ENCODE results near the gene IL17REL. TPM values are rescaled to one million over a fixed set of nuclear protein-coding genes. Genes with fewer than 3 reads are reported as not detected.
A peak's percentile ranks its signal among the peaks of the same experiment; 100 is the strongest.

Gene IL17REL
- total RNA-seq, 3 donors from 2014 or later: 0.09 to 0.43 TPM; not detected in 1

DNA sequence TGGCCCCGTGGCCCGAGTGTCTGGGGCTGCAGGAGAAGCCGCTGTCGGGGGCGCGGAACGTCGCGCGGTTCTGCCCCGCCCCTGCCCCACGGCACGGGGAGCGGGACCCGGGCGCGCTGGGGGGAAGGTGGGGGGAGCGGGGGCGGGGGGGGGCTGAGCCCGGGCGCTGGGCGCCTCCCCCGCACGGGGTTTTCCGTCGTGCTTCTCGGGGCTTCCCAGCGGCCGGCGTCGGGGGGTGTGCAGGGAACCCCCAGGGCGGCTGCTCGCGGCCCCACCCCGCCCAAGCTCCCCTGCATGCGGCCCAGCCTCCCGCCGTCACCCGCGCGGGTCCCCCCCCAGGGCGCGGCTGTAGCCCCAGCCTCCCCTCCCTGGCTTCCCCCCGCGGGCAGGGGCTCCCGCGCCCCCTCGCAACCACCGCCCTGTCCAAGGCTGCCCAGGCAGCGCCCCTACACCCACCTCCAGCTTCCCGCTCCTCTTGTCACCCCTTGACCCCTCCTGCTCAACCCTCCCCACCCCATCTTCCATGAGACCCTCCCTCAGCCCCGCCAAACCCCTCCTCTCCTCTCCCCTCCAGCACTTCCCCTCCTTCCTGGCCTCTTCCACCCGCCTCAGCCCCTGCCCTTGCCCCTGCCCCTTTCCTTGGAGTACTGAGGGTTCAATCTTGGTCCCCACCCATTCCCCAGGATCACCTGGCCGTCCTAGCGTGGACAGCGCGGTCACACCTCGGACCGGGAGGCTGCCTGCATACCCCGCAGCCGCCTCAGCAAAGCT is 1.7 kb downstream of the IL17REL start:
- intact Hi-C loops (cut with DNase I, micrococcal nuclease): no loop called here
- ATAC-seq (no peak), DNase-seq (peak in 2 of 3 donors; percentile 25 to 51)
- no peak for TF ChIP-seq CTCF (IDR thresholded peaks at IDR 0.05)
- peaks cover 13% of the 10 kb centered on the region for H3K4me1 ChIP-seq (ENCODE audit: low read depth)
- no peaks in the 10 kb centered on the region for H3K36me3 ChIP-seq (ENCODE audit: low read depth)
- H3K9me3 ChIP-seq: no peaks in the 10 kb centered on the region
- H3K4me3 ChIP-seq: no peak overlapping the region

GRCh38 chr22:50009765-50010675 is 2.5 kb downstream of the IL17REL start:
- no peak for TF ChIP-seq CTCF (IDR thresholded peaks at IDR 0.05)
- H3K36me3 ChIP-seq (ENCODE audit: low read depth): no peaks in the 10 kb centered on the region
- peaks cover 12% of the 10 kb centered on the region for H3K4me1 ChIP-seq (ENCODE audit: low read depth)
- DNase-seq (peak in 2 of 3 donors; percentile 26 to 46), ATAC-seq (no peak)
- no peak overlapping the region for H3K4me3 ChIP-seq
- no peaks in the 10 kb centered on the region for H3K9me3 ChIP-seq
- intact Hi-C loops (cut with DNase I, micrococcal nuclease): no loop called here

- H3K4me3 ChIP-seq: no peak overlapping the region
- H3K4me1 ChIP-seq (ENCODE audit: low read depth): peaks cover 8% of the 10 kb centered on the region
- no peak for TF ChIP-seq CTCF (IDR thresholded peaks at IDR 0.05)
Observed at GRCh38 chr22:50009251-50009650, 3.3 kb downstream of the IL17REL start.

GRCh38 chr22:50008151-50009040 is 4.2 kb downstream of the IL17REL start:
- TF ChIP-seq CTCF (IDR thresholded peaks at IDR 0.05): no peak
- no peak overlapping the region for H3K4me3 ChIP-seq
- ATAC-seq (no peak), DNase-seq (peak in 1 of 3 donors; percentile 30)
- H3K4me1 ChIP-seq (ENCODE audit: low read depth): peaks cover 8% of the 10 kb centered on the region
- H3K9me3 ChIP-seq: no peaks in the 10 kb centered on the region
- H3K36me3 ChIP-seq (ENCODE audit: low read depth): no peaks in the 10 kb centered on the region
- intact Hi-C loops (cut with DNase I, micrococcal nuclease): no loop called here

More at GRCh38 chr22:50009251-50009650, 3.3 kb downstream of the IL17REL start:
- Histone ChIP-seq H3K9me3 (no peaks in the 10 kb centered on the region), H3K36me3 (ENCODE audit: low read depth) (no peaks in the 10 kb centered on the region)
- intact Hi-C loops (cut with DNase I, micrococcal nuclease): no loop called here
- ATAC-seq: no peak
- DNase-seq: no peak

DNA sequence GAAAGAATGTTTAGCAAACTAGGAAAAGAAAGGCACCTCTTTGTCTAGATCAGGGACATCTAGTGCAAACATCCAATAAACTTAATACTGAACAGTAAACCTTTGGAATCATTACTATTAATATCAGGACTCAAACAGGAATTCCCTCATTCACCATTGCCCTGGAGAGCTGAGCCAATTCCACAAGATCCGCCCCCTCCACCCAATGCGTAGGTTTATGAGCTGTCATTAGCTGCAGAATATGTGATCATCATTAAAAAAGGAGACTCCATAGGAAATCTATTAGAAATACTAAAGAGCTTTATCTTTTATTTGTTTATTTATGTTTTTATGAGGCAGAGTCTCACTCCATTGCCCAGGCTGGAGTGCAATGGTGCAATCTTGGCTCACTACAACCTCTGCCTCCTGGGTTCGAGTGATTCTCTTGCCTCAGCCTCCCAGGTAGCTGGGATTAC is 5.5 kb downstream of the IL17REL start:
- Histone ChIP-seq H3K36me3 (ENCODE audit: low read depth) (no peaks in the 10 kb centered on the region), H3K9me3 (no peaks in the 10 kb centered on the region), H3K4me1 (ENCODE audit: low read depth) (peaks cover 8% of the 10 kb centered on the region), H3K4me3 (no peak overlapping the region)
- DNase-seq: no peak
- intact Hi-C loops (cut with DNase I, micrococcal nuclease): no loop called here
- TF ChIP-seq CTCF (IDR thresholded peaks at IDR 0.05): no peak
- no peak for ATAC-seq
